Measurements from ENCODE around the gene IGFBP4.
"Not testable (repeated sequence)": the region's sequence is repeated elsewhere in the genome, so short reads cannot be mapped to it uniquely, and the experiment has no call there.

Gene IGFBP4

GRCh38 chr17:40443196-40443987 is at the start of gene IGFBP4:
IGFBP4 (plus strand) TSS chr17:40443450; CDS start chr17:40443736, 286 bp downstream.
- no peak for DNase-seq (ENCODE audit: low read depth, low spot score)

- DNase-seq (ENCODE audit: low read depth, low spot score) = no peak
These were observed 44.1 kb upstream of the IGFBP4 start for GRCh38 chr17:40399185-40399584.

GRCh38 chr17:40402668-40403067 is 40.6 kb upstream of the IGFBP4 start:
- DNase-seq (ENCODE audit: low read depth, low spot score) = no peak

- no peak for DNase-seq (ENCODE audit: low read depth, low spot score)
These were observed 39.2 kb upstream of the IGFBP4 start for GRCh38 chr17:40404003-40404402.

- DNase-seq (ENCODE audit: low read depth, low spot score) = no peak
These were observed 35.8 kb upstream of the IGFBP4 start for GRCh38 chr17:40407460-40407859.

GRCh38 chr17:40409540-40409939 is 33.7 kb upstream of the IGFBP4 start:
- not testable (repeated sequence) for DNase-seq (ENCODE audit: low read depth, low spot score)

- DNase-seq (ENCODE audit: low read depth, low spot score) = no peak
These were observed 33.2 kb upstream of the IGFBP4 start for GRCh38 chr17:40410082-40410481.

- no peak for DNase-seq (ENCODE audit: low read depth, low spot score)
These were observed 31.4 kb upstream of the IGFBP4 start for GRCh38 chr17:40411821-40412220.

GRCh38 chr17:40412880-40413279 is 30.4 kb upstream of the IGFBP4 start:
- no peak for DNase-seq (ENCODE audit: low read depth, low spot score)

- DNase-seq (ENCODE audit: low read depth, low spot score) = not testable (repeated sequence)
These were observed 28.9 kb upstream of the IGFBP4 start for GRCh38 chr17:40414312-40414711.

GRCh38 chr17:40415390-40415789 is 27.9 kb upstream of the IGFBP4 start:
- no peak for DNase-seq (ENCODE audit: low read depth, low spot score)

GRCh38 chr17:40416671-40417070 is 26.6 kb upstream of the IGFBP4 start:
- DNase-seq (ENCODE audit: low read depth, low spot score) = no peak

GRCh38 chr17:40417258-40417608 is 26.0 kb upstream of the IGFBP4 start:
- DNase-seq (ENCODE audit: low read depth, low spot score) = no peak

- DNase-seq (ENCODE audit: low read depth, low spot score) = peak; percentile 100
These were observed 25.4 kb upstream of the IGFBP4 start, which contains the start of gene TOP2A for GRCh38 chr17:40417609-40418427. TOP2A (minus strand) TSS chr17:40417896; CDS start chr17:40417791, 105 bp downstream.

GRCh38 chr17:40418428-40418706 is 24.9 kb upstream of the IGFBP4 start:
- DNase-seq (ENCODE audit: low read depth, low spot score) = no peak

GRCh38 chr17:40419559-40420331 is 23.5 kb upstream of the IGFBP4 start:
- DNase-seq (ENCODE audit: low read depth, low spot score) = no peak

GRCh38 chr17:40422990-40423633 is 20.1 kb upstream of the IGFBP4 start:
- no peak for DNase-seq (ENCODE audit: low read depth, low spot score)

GRCh38 chr17:40425741-40426140 is 17.5 kb upstream of the IGFBP4 start:
- DNase-seq (ENCODE audit: low read depth, low spot score) = no peak

GRCh38 chr17:40427002-40427491 is 16.2 kb upstream of the IGFBP4 start:
- DNase-seq (ENCODE audit: low read depth, low spot score) = no peak

- no peak for DNase-seq (ENCODE audit: low read depth, low spot score)
These were observed 12.7 kb upstream of the IGFBP4 start for GRCh38 chr17:40430272-40431230.
